ENCODE data around the gene FILIP1. TPM values are rescaled to one million over a fixed set of nuclear protein-coding genes. Genes with fewer than 3 reads are reported as not detected.
"Not testable (repeated sequence)": the region's sequence is repeated elsewhere in the genome, so short reads cannot be mapped to it uniquely, and the experiment has no call there.

The FILIP1 gene
- total and polyA plus RNA-seq, 5 donors, result 39.1 to 131 (median 118) TPM

GRCh38 chr6:75422024-75422639 lies 71.5 kb downstream of the FILIP1 start:
- ATAC-seq (no peak), DNase-seq (no peak)
- intact Hi-C loops (cut with DNase I), result loop anchor here in 2 of 4 donors (10.0 kb wide), 2 partner anchors 63 to 73 kb away; partner anchors contain the start of gene FILIP1 (in 1 of the 2)
- WGBS, result 56% methylated on average over 1 of the region's 1 CpG
- H3K4me3 ChIP-seq (ENCODE audit: low read length), result no peak overlapping the region
- H3K27me3 ChIP-seq (ENCODE audit: control insufficient read depth, insufficient read depth), result no peaks in the 10 kb centered on the region
- H3K9me3 ChIP-seq (ENCODE audit: control insufficient read depth, low read length), result no peaks in the 10 kb centered on the region
- H3K27ac ChIP-seq (ENCODE audit: low read length), result no peak overlapping the region
- H3K4me1 ChIP-seq (ENCODE audit: control insufficient read depth, insufficient read depth, low read length), result peaks cover 11% of the 10 kb centered on the region

GRCh38 chr6:75421316-75422023 lies 72.1 kb downstream of the FILIP1 start:
- intact Hi-C loops (cut with DNase I), result loop anchor here in 2 of 4 donors (10.0 kb wide), 2 partner anchors 63 to 73 kb away; partner anchors contain the start of gene FILIP1 (in 1 of the 2)
- H3K4me1 ChIP-seq (ENCODE audit: control insufficient read depth, insufficient read depth, low read length), result peaks cover 9% of the 10 kb centered on the region
- ATAC-seq (peak; percentile 17 to 23), DNase-seq (no peak)
- no peak overlapping the region for H3K4me3 ChIP-seq (ENCODE audit: low read length)
- H3K9me3 ChIP-seq (ENCODE audit: control insufficient read depth, low read length), result no peaks in the 10 kb centered on the region
- 85% methylated on average over 11 of the region's 11 CpGs for WGBS
- no peaks in the 10 kb centered on the region for H3K27me3 ChIP-seq (ENCODE audit: control insufficient read depth, insufficient read depth)
- H3K27ac ChIP-seq (ENCODE audit: low read length), result no peak overlapping the region

- DNase-seq (no peak), ATAC-seq (peak in 1 of 2 donors; percentile 23)
- intact Hi-C loops (cut with DNase I), result loop anchor here in 2 of 4 donors (10.0 kb wide), 2 partner anchors 65 to 75 kb away; partner anchors contain the start of gene FILIP1 (in 1 of the 2)
- Histone ChIP-seq H3K27ac (ENCODE audit: low read length) (no peak overlapping the region), H3K9me3 (ENCODE audit: control insufficient read depth, low read length) (no peaks in the 10 kb centered on the region), H3K4me1 (ENCODE audit: control insufficient read depth, insufficient read depth, low read length) (peaks cover 5% of the 10 kb centered on the region), H3K27me3 (ENCODE audit: control insufficient read depth, insufficient read depth) (no peaks in the 10 kb centered on the region), H3K4me3 (ENCODE audit: low read length) (no peak overlapping the region)
- WGBS, result 68% methylated on average over 1 of the region's 1 CpG
Observed at GRCh38 chr6:75419980-75420379, 73.6 kb downstream of the FILIP1 start.

- no peak overlapping the region for H3K27ac ChIP-seq (ENCODE audit: low read length)
- H3K27me3 ChIP-seq (ENCODE audit: control insufficient read depth, insufficient read depth), result no peaks in the 10 kb centered on the region
- H3K9me3 ChIP-seq (ENCODE audit: control insufficient read depth, low read length), result no peaks in the 10 kb centered on the region
- intact Hi-C loops (cut with DNase I), result no loop called here
- H3K4me3 ChIP-seq (ENCODE audit: low read length), result no peak overlapping the region
- peak in 2 of 3 donors; percentile 35 to 61 for DNase-seq
- no peak for ATAC-seq
- peaks cover 5% of the 10 kb centered on the region for H3K4me1 ChIP-seq (ENCODE audit: control insufficient read depth, insufficient read depth, low read length)
- 83% methylated on average over 3 of the region's 3 CpGs for WGBS
Observed at GRCh38 chr6:75419416-75419815, 74.2 kb downstream of the FILIP1 start.

GRCh38 chr6:75418233-75418632 lies 75.4 kb downstream of the FILIP1 start:
- Histone ChIP-seq H3K4me1 (ENCODE audit: control insufficient read depth, insufficient read depth, low read length) (peaks cover 5% of the 10 kb centered on the region), H3K4me3 (ENCODE audit: low read length) (no peak overlapping the region), H3K9me3 (ENCODE audit: control insufficient read depth, low read length) (no peaks in the 10 kb centered on the region), H3K27ac (ENCODE audit: low read length) (no peak overlapping the region), H3K27me3 (ENCODE audit: control insufficient read depth, insufficient read depth) (no peaks in the 10 kb centered on the region)
- intact Hi-C loops (cut with DNase I), result no loop called here
- no peak for DNase-seq
- peak in 1 of 2 donors; percentile 59 for ATAC-seq

GRCh38 chr6:75416443-75416842 lies 77.2 kb downstream of the FILIP1 start:
- no peak for ATAC-seq
- H3K4me1 ChIP-seq (ENCODE audit: control insufficient read depth, insufficient read depth, low read length), result peaks cover 4% of the 10 kb centered on the region
- no peaks in the 10 kb centered on the region for H3K9me3 ChIP-seq (ENCODE audit: control insufficient read depth, low read length)
- no peaks in the 10 kb centered on the region for H3K27me3 ChIP-seq (ENCODE audit: control insufficient read depth, insufficient read depth)
- intact Hi-C loops (cut with DNase I), result no loop called here
- no peak for DNase-seq
- H3K4me3 ChIP-seq (ENCODE audit: low read length), result no peak overlapping the region
- no peak overlapping the region for H3K27ac ChIP-seq (ENCODE audit: low read length)
- 42% methylated on average over 1 of the region's 1 CpG for WGBS

GRCh38 chr6:75415804-75416203 lies 77.8 kb downstream of the FILIP1 start:
- DNase-seq (no peak), ATAC-seq (no peak)
- H3K27ac ChIP-seq (ENCODE audit: low read length), result no peak overlapping the region
- H3K4me3 ChIP-seq (ENCODE audit: low read length), result no peak overlapping the region
- no peaks in the 10 kb centered on the region for H3K27me3 ChIP-seq (ENCODE audit: control insufficient read depth, insufficient read depth)
- no peaks in the 10 kb centered on the region for H3K9me3 ChIP-seq (ENCODE audit: control insufficient read depth, low read length)
- intact Hi-C loops (cut with DNase I), result no loop called here
- 78% methylated on average over 1 of the region's 1 CpG for WGBS
- H3K4me1 ChIP-seq (ENCODE audit: control insufficient read depth, insufficient read depth, low read length), result peaks cover 3% of the 10 kb centered on the region

GRCh38 chr6:75414445-75415021 lies 79.1 kb downstream of the FILIP1 start:
- peaks cover 7% of the 10 kb centered on the region for H3K4me1 ChIP-seq (ENCODE audit: control insufficient read depth, insufficient read depth, low read length)
- WGBS, result 61% methylated on average over 4 of the region's 4 CpGs
- no peak overlapping the region for H3K27ac ChIP-seq (ENCODE audit: low read length)

GRCh38 chr6:75412969-75413662 lies 80.5 kb downstream of the FILIP1 start:
- H3K27me3 ChIP-seq (ENCODE audit: control insufficient read depth, insufficient read depth), result no peaks in the 10 kb centered on the region
- WGBS, result 59% methylated on average over 3 of the region's 3 CpGs
- H3K4me3 ChIP-seq (ENCODE audit: low read length), result no peak overlapping the region
- DNase-seq (no peak), ATAC-seq (peak in 1 of 2 donors; percentile 49)
- intact Hi-C loops (cut with DNase I), result no loop called here
- H3K4me1 ChIP-seq (ENCODE audit: control insufficient read depth, insufficient read depth, low read length), result peaks cover 6% of the 10 kb centered on the region
- H3K9me3 ChIP-seq (ENCODE audit: control insufficient read depth, low read length), result no peaks in the 10 kb centered on the region
- H3K27ac ChIP-seq (ENCODE audit: low read length), result no peak overlapping the region

More at GRCh38 chr6:75414445-75415021, 79.1 kb downstream of the FILIP1 start:
- DNase-seq, result no peak
- intact Hi-C loops (cut with DNase I), result no loop called here
- H3K9me3 ChIP-seq (ENCODE audit: control insufficient read depth, low read length), result no peaks in the 10 kb centered on the region
- no peaks in the 10 kb centered on the region for H3K27me3 ChIP-seq (ENCODE audit: control insufficient read depth, insufficient read depth)
- H3K4me3 ChIP-seq (ENCODE audit: low read length), result no peak overlapping the region
- ATAC-seq, result no peak

- H3K27ac ChIP-seq (ENCODE audit: low read length); H3K9me3 ChIP-seq (ENCODE audit: control insufficient read depth, low read length); H3K27me3 ChIP-seq (ENCODE audit: control insufficient read depth, insufficient read depth); H3K4me1 ChIP-seq (ENCODE audit: control insufficient read depth, insufficient read depth, low read length); ATAC-seq; intact Hi-C loops (cut with DNase I); DNase-seq; H3K4me3 ChIP-seq (ENCODE audit: low read length): not testable (repeated sequence)
- 97% methylated on average over 2 of the region's 2 CpGs for WGBS
Observed at GRCh38 chr6:75410564-75410963, 83.0 kb downstream of the FILIP1 start.

- Histone ChIP-seq H3K4me1 (ENCODE audit: control insufficient read depth, insufficient read depth, low read length) (peaks cover 5% of the 10 kb centered on the region), H3K27ac (ENCODE audit: low read length) (no peak overlapping the region)
- intact Hi-C loops (cut with DNase I), result no loop called here
Observed at GRCh38 chr6:75409928-75410327, 83.7 kb downstream of the FILIP1 start.

More at GRCh38 chr6:75409928-75410327, 83.7 kb downstream of the FILIP1 start:
- DNase-seq (no peak), ATAC-seq (no peak)
- Histone ChIP-seq H3K27me3 (ENCODE audit: control insufficient read depth, insufficient read depth) (no peaks in the 10 kb centered on the region), H3K4me3 (ENCODE audit: low read length) (no peak overlapping the region), H3K9me3 (ENCODE audit: control insufficient read depth, low read length) (no peaks in the 10 kb centered on the region)
